Panc1 (cell line): ENCODE data around the gene SEC61B.

Source experiments
- POLR2AphosphoS5 ChIP-seq: IDR thresholded peaks from 2 replicates; pipeline ENCODE4 v1.6.1; 2012; ENCODE audit warnings: mild to moderate bottlenecking, low read depth, low read length, moderate library complexity
- SIN3A ChIP-seq: IDR thresholded peaks from 2 replicates; pipeline ENCODE4 v1.6.1; 2012; ENCODE audit warnings: low read depth, mild to moderate bottlenecking, low read length, moderate library complexity, borderline replicate concordance; ENCODE audit not compliant: insufficient read depth
- TCF7L2 ChIP-seq: IDR thresholded peaks from 2 replicates; pipeline ENCODE4 v1.6.1; 2011; ENCODE audit warnings: mild to moderate bottlenecking, low read depth, low read length, inconsistent platforms
- TF ChIP-seq, protein P1 (sequence below): fragments of 450-650 bp; IDR thresholded peaks from 2 replicates; pipeline ENCODE4 v1.5.1; 2017; ENCODE audit warnings: mild to moderate bottlenecking
- TF ChIP-seq, protein P2 (sequence below), 2 experiments: IDR thresholded peaks; 2 replicates each; pipeline ENCODE4 v1.6.1; 2011 to 2012; ENCODE audit warnings: low read depth in 2 of 2, control low read depth in 1 of 2, low read length in 1 of 2, mild to moderate bottlenecking in 1 of 2, moderate library complexity in 1 of 2; ENCODE audit not compliant: insufficient read depth in 1 of 2

DNA sequence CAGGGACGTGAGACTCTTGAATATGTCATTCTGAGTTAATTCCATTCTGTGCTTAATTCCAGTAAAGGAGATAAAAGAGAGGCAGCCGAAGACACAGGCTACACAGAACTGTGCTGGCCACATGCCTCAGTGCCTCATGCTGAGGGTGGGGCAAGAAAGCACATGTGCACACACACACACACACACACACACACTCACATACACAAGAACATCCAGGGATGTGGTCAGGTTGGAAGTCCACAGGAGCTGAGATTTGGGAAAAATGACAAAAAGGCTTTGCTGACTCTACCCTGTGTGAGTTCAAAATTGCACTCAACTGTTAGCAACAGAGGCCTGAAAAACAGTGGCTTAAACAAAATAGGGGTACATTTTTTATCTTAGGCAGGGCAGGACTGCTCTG is 40.9 kb upstream of the SEC61B start:
- TF ChIP-seq, protein P1, sequence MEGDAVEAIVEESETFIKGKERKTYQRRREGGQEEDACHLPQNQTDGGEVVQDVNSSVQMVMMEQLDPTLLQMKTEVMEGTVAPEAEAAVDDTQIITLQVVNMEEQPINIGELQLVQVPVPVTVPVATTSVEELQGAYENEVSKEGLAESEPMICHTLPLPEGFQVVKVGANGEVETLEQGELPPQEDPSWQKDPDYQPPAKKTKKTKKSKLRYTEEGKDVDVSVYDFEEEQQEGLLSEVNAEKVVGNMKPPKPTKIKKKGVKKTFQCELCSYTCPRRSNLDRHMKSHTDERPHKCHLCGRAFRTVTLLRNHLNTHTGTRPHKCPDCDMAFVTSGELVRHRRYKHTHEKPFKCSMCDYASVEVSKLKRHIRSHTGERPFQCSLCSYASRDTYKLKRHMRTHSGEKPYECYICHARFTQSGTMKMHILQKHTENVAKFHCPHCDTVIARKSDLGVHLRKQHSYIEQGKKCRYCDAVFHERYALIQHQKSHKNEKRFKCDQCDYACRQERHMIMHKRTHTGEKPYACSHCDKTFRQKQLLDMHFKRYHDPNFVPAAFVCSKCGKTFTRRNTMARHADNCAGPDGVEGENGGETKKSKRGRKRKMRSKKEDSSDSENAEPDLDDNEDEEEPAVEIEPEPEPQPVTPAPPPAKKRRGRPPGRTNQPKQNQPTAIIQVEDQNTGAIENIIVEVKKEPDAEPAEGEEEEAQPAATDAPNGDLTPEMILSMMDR, result no peak
- TF ChIP-seq POLR2AphosphoS5 (no peak), SIN3A (no peak), TCF7L2 (no peak)
- TF ChIP-seq, protein P2, sequence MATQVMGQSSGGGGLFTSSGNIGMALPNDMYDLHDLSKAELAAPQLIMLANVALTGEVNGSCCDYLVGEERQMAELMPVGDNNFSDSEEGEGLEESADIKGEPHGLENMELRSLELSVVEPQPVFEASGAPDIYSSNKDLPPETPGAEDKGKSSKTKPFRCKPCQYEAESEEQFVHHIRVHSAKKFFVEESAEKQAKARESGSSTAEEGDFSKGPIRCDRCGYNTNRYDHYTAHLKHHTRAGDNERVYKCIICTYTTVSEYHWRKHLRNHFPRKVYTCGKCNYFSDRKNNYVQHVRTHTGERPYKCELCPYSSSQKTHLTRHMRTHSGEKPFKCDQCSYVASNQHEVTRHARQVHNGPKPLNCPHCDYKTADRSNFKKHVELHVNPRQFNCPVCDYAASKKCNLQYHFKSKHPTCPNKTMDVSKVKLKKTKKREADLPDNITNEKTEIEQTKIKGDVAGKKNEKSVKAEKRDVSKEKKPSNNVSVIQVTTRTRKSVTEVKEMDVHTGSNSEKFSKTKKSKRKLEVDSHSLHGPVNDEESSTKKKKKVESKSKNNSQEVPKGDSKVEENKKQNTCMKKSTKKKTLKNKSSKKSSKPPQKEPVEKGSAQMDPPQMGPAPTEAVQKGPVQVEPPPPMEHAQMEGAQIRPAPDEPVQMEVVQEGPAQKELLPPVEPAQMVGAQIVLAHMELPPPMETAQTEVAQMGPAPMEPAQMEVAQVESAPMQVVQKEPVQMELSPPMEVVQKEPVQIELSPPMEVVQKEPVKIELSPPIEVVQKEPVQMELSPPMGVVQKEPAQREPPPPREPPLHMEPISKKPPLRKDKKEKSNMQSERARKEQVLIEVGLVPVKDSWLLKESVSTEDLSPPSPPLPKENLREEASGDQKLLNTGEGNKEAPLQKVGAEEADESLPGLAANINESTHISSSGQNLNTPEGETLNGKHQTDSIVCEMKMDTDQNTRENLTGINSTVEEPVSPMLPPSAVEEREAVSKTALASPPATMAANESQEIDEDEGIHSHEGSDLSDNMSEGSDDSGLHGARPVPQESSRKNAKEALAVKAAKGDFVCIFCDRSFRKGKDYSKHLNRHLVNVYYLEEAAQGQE (IDR thresholded peaks at IDR 0.05; ENCODE audit: insufficient read depth in 1 of 2, low read depth in 2 of 2, low read length in 1 of 2), result no peak
